ENCODE data around the gene ATXN7L1.

The ATXN7L1 gene

GRCh38 chr7:105666324-105666723 is 210.1 kb downstream of the ATXN7L1 start:
- no peak overlapping the region for H3K4me3 ChIP-seq (ENCODE audit: low read length)
- no peak for TF ChIP-seq ZNF274 (IDR thresholded peaks at IDR 0.05; ENCODE audit: low read depth, low read length)

- no peak overlapping the region for H3K4me3 ChIP-seq (ENCODE audit: low read length)
- TF ChIP-seq ZNF274 (IDR thresholded peaks at IDR 0.05; ENCODE audit: low read depth, low read length) = no peak
These were observed 210.7 kb downstream of the ATXN7L1 start for GRCh38 chr7:105665684-105666083.

DNA sequence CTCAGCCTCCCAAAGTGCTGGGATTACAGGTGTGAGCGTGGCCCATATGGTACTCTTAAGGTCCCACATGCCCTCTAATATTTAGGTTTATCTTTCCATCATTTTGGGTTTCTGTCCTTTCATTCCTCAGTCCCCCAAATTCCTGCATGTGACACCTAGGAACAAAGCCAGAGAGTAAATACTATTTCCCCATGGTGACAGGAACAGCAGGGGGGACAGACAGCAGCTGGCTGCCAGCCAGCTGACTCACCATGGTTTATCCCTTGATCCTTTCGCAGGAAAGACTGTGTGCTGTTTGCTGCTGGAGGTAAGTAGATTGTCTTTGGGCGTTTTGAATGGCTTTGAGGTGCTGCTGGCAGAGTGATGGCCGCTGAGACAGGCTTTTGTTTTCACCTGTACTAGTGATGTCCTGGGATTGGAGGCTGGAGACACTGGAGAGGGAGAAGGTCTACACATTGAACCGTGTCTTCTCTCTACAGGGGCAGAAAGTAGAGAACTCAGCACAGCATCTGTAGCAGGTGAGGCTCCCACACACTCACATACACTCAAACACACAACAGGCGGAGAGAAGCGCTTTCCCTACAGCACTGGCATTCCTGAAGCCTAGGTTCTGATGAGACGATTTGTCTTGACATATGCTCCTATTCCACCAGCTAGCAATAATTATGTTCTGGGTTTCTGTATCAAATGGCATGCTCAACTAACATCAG is 211.4 kb downstream of the ATXN7L1 start:
- H3K4me3 ChIP-seq (ENCODE audit: low read length) = no peak overlapping the region
- TF ChIP-seq ZNF274 (IDR thresholded peaks at IDR 0.05; ENCODE audit: low read depth, low read length) = no peak

DNA sequence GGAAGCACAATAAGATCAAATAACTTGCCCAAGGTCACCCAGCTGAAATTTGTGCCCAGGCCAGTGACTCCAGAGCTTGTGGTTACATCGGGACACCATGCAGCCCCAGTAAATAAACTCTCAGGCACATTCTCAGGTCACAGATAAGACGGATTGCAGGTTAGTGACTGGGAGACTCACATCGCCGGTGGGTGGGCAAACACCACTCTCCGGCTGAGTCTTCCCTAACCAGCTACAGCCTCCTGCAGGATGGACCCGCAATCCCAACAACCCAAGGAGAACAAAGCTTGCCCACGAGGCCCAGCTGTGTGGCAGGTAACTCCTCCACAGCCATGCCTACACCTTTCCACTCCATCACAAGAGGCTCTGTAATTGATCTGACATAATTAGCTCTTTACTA is 213.4 kb downstream of the ATXN7L1 start:
- TF ChIP-seq ZNF274 (IDR thresholded peaks at IDR 0.05; ENCODE audit: low read depth, low read length) = no peak
- H3K4me3 ChIP-seq (ENCODE audit: low read length) = no peak overlapping the region

- H3K4me3 ChIP-seq (ENCODE audit: low read length) = no peak overlapping the region
- no peak for TF ChIP-seq ZNF274 (IDR thresholded peaks at IDR 0.05; ENCODE audit: low read depth, low read length)
These were observed 214.8 kb downstream of the ATXN7L1 start for GRCh38 chr7:105661625-105662024.

GRCh38 chr7:105656922-105657521 is 219.4 kb downstream of the ATXN7L1 start:
- no peak overlapping the region for H3K4me3 ChIP-seq (ENCODE audit: low read length)
- TF ChIP-seq ZNF274 (IDR thresholded peaks at IDR 0.05; ENCODE audit: low read depth, low read length) = no peak

- TF ChIP-seq ZNF274 (IDR thresholded peaks at IDR 0.05; ENCODE audit: low read depth, low read length) = no peak
- H3K4me3 ChIP-seq (ENCODE audit: low read length) = no peak overlapping the region
These were observed 220.7 kb downstream of the ATXN7L1 start for GRCh38 chr7:105655500-105656380.

DNA sequence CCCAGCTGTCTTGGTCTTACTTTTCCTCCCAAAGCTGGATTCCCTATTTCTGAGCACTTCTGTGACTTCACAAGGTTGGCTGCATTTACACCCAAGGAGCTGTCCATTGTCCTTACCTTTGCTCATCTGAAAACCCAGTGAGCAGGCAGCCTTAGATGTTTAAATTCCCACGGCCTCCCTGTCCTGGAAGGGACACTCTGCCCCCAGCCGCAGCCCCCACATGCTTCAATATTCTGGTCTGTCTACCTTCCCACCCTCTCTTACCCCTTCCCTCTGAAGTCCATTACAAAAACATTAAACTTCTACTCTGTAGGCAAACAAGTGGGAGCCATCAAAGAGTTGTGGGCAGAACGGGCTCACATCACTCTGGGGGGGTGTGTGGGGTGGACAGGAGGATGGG is 221.3 kb downstream of the ATXN7L1 start:
- no peak for TF ChIP-seq ZNF274 (IDR thresholded peaks at IDR 0.05; ENCODE audit: low read depth, low read length)
- H3K4me3 ChIP-seq (ENCODE audit: low read length) = no peak overlapping the region

DNA sequence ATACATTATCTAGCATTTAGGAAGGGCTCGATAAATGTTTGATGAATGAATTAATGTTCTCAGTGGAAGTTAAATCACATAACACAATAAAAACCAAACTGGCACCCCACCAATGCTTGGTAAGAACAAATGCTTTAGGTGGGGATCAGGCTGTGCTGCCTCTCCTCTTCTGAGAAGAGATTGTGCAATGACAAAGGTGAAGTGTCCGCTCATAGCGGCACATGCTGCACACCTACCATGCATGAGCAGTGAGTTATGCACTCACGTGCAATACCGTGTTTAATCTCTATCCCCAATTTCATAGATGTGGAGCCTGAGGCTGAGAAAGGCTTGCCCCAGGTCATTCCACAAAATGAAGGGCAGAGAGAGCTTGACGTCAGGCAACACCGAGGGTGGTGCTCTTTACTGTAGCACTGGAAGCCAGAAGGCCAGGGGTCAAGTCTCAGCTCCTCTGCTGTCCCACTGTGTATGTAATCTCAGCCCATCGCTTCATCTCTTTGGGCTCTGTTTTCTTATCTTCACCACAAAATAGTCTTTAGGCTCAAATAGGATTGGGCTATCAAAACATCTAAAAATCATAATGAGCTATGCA is 222.2 kb downstream of the ATXN7L1 start:
- TF ChIP-seq ZNF274 (IDR thresholded peaks at IDR 0.05; ENCODE audit: low read depth, low read length) = no peak
- H3K4me3 ChIP-seq (ENCODE audit: low read length) = no peak overlapping the region

- no peak for TF ChIP-seq ZNF274 (IDR thresholded peaks at IDR 0.05; ENCODE audit: low read depth, low read length)
- H3K4me3 ChIP-seq (ENCODE audit: low read length) = no peak overlapping the region
These were observed 222.9 kb downstream of the ATXN7L1 start for GRCh38 chr7:105653441-105654005.

- no peak overlapping the region for H3K4me3 ChIP-seq (ENCODE audit: low read length)
- TF ChIP-seq ZNF274 (IDR thresholded peaks at IDR 0.05; ENCODE audit: low read depth, low read length) = no peak
These were observed 223.9 kb downstream of the ATXN7L1 start for GRCh38 chr7:105652359-105652993.

GRCh38 chr7:105651798-105652197 is 224.6 kb downstream of the ATXN7L1 start:
- no peak for TF ChIP-seq ZNF274 (IDR thresholded peaks at IDR 0.05; ENCODE audit: low read depth, low read length)
- no peak overlapping the region for H3K4me3 ChIP-seq (ENCODE audit: low read length)

DNA sequence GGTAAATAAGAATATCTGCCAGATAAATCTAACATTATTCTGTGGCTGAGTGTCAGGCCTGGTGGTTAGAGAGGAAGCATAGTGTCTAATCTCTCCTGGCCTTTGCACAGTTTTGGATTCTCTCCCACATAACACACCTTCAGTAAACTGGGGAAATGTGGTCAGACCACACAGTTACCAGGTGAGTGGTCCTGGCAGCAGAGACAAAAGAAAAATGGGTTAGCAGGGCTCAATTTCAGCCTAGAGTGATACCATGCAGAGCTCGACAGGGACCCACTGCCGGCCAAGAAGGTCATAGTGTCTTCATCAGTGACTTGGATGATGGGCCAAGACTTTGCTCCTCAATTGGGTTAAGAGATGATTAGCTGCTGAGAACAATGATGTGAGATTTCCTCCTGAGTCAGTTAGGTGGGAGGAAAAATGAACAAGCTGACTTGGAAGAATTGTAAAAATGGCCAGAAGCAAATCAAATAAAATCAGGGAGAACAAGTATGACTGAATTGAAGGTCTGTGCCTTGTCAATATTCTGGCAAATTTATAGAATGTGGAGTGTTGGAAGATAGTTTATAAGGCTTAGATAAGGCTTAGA is 225.9 kb downstream of the ATXN7L1 start:
- H3K4me3 ChIP-seq (ENCODE audit: low read length) = no peak overlapping the region
- no peak for TF ChIP-seq ZNF274 (IDR thresholded peaks at IDR 0.05; ENCODE audit: low read depth, low read length)

All from GM08714 (cell line).